Sigmoid colon (tissue), 4 donors: Measurements from ENCODE around the gene COPG2.
"Not testable (repeated sequence)": the region's sequence is repeated elsewhere in the genome, so short reads cannot be mapped to it uniquely, and the experiment has no call there.

Experiments used
- CTCF ChIP-seq, 4 experiments: fragments of 450-650 bp in 3 of 4; fragments of 200-600 bp in 1 of 4; IDR thresholded peaks; one replicate each; pipeline ENCODE4 v1.5.1; 2016 to 2019; ENCODE audit warnings: antibody characterized with exemption in 4 of 4, mild to moderate bottlenecking in 3 of 4, moderate library complexity in 2 of 4
- EP300 ChIP-seq, 4 donors: sonication (generic); formaldehyde crosslinking; IDR thresholded peaks; one replicate each; pipeline ENCODE4 v1.6.1; 2017; ENCODE audit warnings: antibody characterized with exemption in 4 of 4
- POLR2A ChIP-seq, 2 donors: fragments of 450-650 bp; IDR thresholded peaks; one replicate each; pipeline ENCODE4 v1.6.1; 2016; ENCODE audit warnings: antibody characterized with exemption in 2 of 2, mild to moderate bottlenecking in 2 of 2, moderate library complexity in 2 of 2
- POLR2AphosphoS5 ChIP-seq, 4 donors: sonication (generic); formaldehyde crosslinking; IDR thresholded peaks; one replicate each; pipeline ENCODE4 v1.6.1; 2017; ENCODE audit warnings: antibody characterized with exemption in 4 of 4

- TF ChIP-seq POLR2A, POLR2AphosphoS5, CTCF, EP300 (IDR thresholded peaks at IDR 0.05): not testable (repeated sequence)
Measured at GRCh38 chr7:130591464-130591863, 77.1 kb downstream of the COPG2 start.
